CD14-positive monocyte (primary cell): ENCODE measurements around the gene FCHO2. TPM values are rescaled to one million over a fixed set of nuclear protein-coding genes. Genes with fewer than 3 reads are reported as not detected.

Experiments used
- DNase-seq, 3 donors: peaks; one replicate each; pipeline ENCODE4 v3.0.0-alpha.2; 2011 to 2022
- H2AFZ ChIP-seq: 2 replicates; pipeline ENCODE4 v1.6.0; 2012; ENCODE audit warnings: mild to moderate bottlenecking, low read depth, low read length, inconsistent platforms; ENCODE audit not compliant: insufficient read depth, poor library complexity, severe bottlenecking
- H3K27ac ChIP-seq, 2 donors: 1 replicate in 1 of 2; 2 replicates in 1 of 2; pipeline ENCODE4 v1.5.1; 2012 to 2013; ENCODE audit warnings: low read length in 2 of 2, control low read depth in 1 of 2, inconsistent platforms in 1 of 2, low read depth in 1 of 2, mild to moderate bottlenecking in 1 of 2
- H3K27me3 ChIP-seq, 2 donors: one replicate each; pipeline versions ENCODE4 v1.6.0 to v1.6.1; 2011 to 2013; ENCODE audit warnings: low read length in 2 of 2; ENCODE audit not compliant: control insufficient read depth in 2 of 2, insufficient read depth in 2 of 2
- H3K36me3 ChIP-seq, 2 donors: replicated peaks in 1 of 2; 1 replicate in 1 of 2; 2 replicates in 1 of 2; pipeline versions ENCODE4 v1.5.1 to v1.6.1; 2012 to 2013; ENCODE audit warnings: low read length in 2 of 2, control low read depth in 1 of 2, inconsistent platforms in 1 of 2, mild to moderate bottlenecking in 1 of 2; ENCODE audit not compliant: insufficient read depth in 2 of 2, control insufficient read depth in 1 of 2
- H3K4me1 ChIP-seq, 2 donors: 1 replicate in 1 of 2; 2 replicates in 1 of 2; pipeline versions ENCODE4 v1.5.1 to v1.6.1; 2012 to 2013; ENCODE audit warnings: low read length in 2 of 2, control low read depth in 1 of 2, inconsistent platforms in 1 of 2, mild to moderate bottlenecking in 1 of 2, moderate library complexity in 1 of 2; ENCODE audit not compliant: insufficient read depth in 2 of 2, control insufficient read depth in 1 of 2
- H3K4me2 ChIP-seq: replicated peaks from 2 replicates; pipeline ENCODE3; 2012; ENCODE audit warnings: low read length, moderate library complexity, mild to moderate bottlenecking; ENCODE audit not compliant: poor library complexity, severe bottlenecking; ENCODE audit errors: extremely low read depth
- H3K4me3 ChIP-seq, 3 experiments: fragments of 200-600 bp in 1 of 3; sonication (generic) in 1 of 3; replicated peaks in 1 of 3; 1 replicate in 2 of 3; 2 replicates in 1 of 3; pipeline ENCODE4 v1.5.1; 2011 to 2013; ENCODE audit warnings: low read length in 3 of 3, mild to moderate bottlenecking in 3 of 3, control low read depth in 2 of 3, low read depth in 2 of 3, inconsistent platforms in 1 of 3, moderate library complexity in 1 of 3
- H3K79me2 ChIP-seq: 2 replicates; pipeline ENCODE4 v1.6.0; 2012; ENCODE audit warnings: mild to moderate bottlenecking, control low read depth, inconsistent platforms, low read length, moderate library complexity; ENCODE audit not compliant: insufficient read depth
- H3K9ac ChIP-seq: 2 replicates; pipeline ENCODE4 v1.6.0; 2017; ENCODE audit warnings: low read length, mild to moderate bottlenecking; ENCODE audit not compliant: insufficient read depth, poor library complexity, severe bottlenecking
- H3K9me3 ChIP-seq, 2 donors: replicated peaks in 1 of 2; 1 replicate in 1 of 2; 2 replicates in 1 of 2; pipeline versions ENCODE4 v1.5.1 to v1.6.1; 2012 to 2013; ENCODE audit warnings: low read length in 2 of 2, control low read depth in 1 of 2; ENCODE audit not compliant: control insufficient read depth in 1 of 2, insufficient read depth in 1 of 2
- H4K20me1 ChIP-seq: 2 replicates; pipeline ENCODE4 v1.6.0; 2012; ENCODE audit warnings: mild to moderate bottlenecking, low read length, control low read depth, moderate library complexity; ENCODE audit not compliant: insufficient read depth
- H3K27ac Mint-ChIP-seq, 7 donors: one replicate each; pipeline ENCODE4 v1.8.0; 2020; ENCODE audit warnings: mild to moderate bottlenecking in 7 of 7, mixed read lengths in 7 of 7, moderate library complexity in 6 of 7, inconsistent platforms in 2 of 7
- H3K27me3 Mint-ChIP-seq, 3 donors: one replicate each; pipeline ENCODE4 v1.8.0; 2021 to 2022; ENCODE audit warnings: low read depth in 3 of 3, mild to moderate bottlenecking in 3 of 3, mixed read lengths in 3 of 3, moderate library complexity in 3 of 3, inconsistent platforms in 1 of 3
- H3K36me3 Mint-ChIP-seq, 2 donors: one replicate each; pipeline ENCODE4 v1.8.0; 2020; ENCODE audit warnings: mixed read lengths in 2 of 2, inconsistent platforms in 1 of 2, mild to moderate bottlenecking in 1 of 2
- H3K4me1 Mint-ChIP-seq: one replicate; pipeline ENCODE4 v1.8.0; 2020; ENCODE audit warnings: mild to moderate bottlenecking, mixed read lengths
- H3K4me3 Mint-ChIP-seq, 2 donors: one replicate each; pipeline ENCODE4 v1.8.0; 2020; ENCODE audit warnings: mild to moderate bottlenecking in 2 of 2, mixed read lengths in 2 of 2, moderate library complexity in 1 of 2
- H3K9me3 Mint-ChIP-seq, 7 donors: one replicate each; pipeline ENCODE4 v1.8.0; 2020 to 2022; ENCODE audit warnings: mixed read lengths in 7 of 7, mild to moderate bottlenecking in 6 of 7, moderate library complexity in 6 of 7, inconsistent platforms in 2 of 7
- WGBS: methylation state at CpG from one replicate; pipeline ENCODE4 v1.1.5; 2013; ENCODE audit warnings: missing lambda C conversion rate; ENCODE audit not compliant: insufficient coverage; 5-methylcytosine and 5-hydroxymethylcytosine counted together
- intact Hi-C, 2 donors: fragments of 100-400 bp; cut with micrococcal nuclease; formaldehyde crosslinking; loops; one replicate each; pipeline versions ENCODE4 v1.15.0 to v1.15.1; 2023
- polyA plus RNA-seq, 3 donors: library from polyadenylated mRNA; depleted of rRNA in 1 of 3; unstranded in 2 of 3; stranded (reverse) in 1 of 3; fragments of 300-500 nt in 2 of 3; fragments of >200 nt in 1 of 3; fragmentation: Illumina TruSeq in 2 of 3; gene quantifications; 1 replicate in 2 of 3; 2 replicates in 1 of 3; pipeline ENCODE4 v1.2.3, GENCODE V29; 2012 to 2021
- TF ChIP-seq, protein P1 (sequence below): fragments of 200-600 bp; IDR thresholded peaks from one replicate; pipeline ENCODE4 v1.8.0; 2022; ENCODE audit warnings: antibody characterized with exemption, mild to moderate bottlenecking

The FCHO2 gene
- polyA plus RNA-seq, 3 donors, result 8.3 to 10.1 (median 9.9) TPM

DNA sequence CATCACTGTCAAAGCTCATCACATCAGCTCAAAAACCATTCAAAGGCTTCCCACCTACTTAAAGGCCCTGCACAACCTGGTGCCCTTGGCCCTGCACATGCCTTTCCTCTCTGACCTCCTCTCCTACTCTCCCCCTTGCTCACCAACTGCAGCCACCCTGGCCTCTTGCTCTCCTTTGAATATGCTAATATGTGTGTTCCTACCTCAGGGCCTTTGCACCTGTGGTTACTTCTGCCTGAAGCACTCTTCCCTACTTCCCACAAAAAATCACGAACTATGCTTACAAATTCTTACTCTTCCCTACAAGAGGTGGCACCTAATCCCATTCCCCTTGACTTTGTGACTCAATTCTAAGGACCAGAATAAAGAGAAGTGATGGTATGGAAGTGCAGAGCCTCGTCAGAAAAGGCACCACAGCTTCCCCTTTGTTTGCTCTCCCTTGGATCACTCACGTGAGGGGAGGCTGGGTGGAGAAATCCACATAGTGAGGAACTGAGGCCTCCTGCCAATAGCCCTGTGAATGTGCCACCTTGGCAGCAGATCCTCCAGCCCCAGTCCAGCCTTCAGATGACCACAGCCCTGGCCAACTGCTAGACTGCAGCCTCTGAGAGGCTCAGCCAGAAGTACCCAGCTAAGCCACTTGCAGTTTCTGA, 161.4 kb downstream of the FCHO2 start:
- H3K4me3 Mint-ChIP-seq, result peak overlapping the region in 1 of 2 donors; percentile 36
- no peak overlapping the region for H2AFZ ChIP-seq
- H3K27ac Mint-ChIP-seq, result no peak overlapping the region
- peaks cover 63 to 82% (median 71%) of the 10 kb centered on the region in 3 donors for H3K27me3 Mint-ChIP-seq
- H3K4me1 Mint-ChIP-seq, result peaks cover 5% of the 10 kb centered on the region
- no peaks in the 10 kb centered on the region for H3K36me3 ChIP-seq
- H3K79me2 ChIP-seq, result no peaks in the 10 kb centered on the region
- H3K9me3 ChIP-seq, result peaks cover 0 to 12% of the 10 kb centered on the region in 2 donors
- no peaks in the 10 kb centered on the region for H4K20me1 ChIP-seq
- DNase-seq, result peak in 1 of 3 donors; percentile 8
- intact Hi-C loops, result no loop called here
- H3K27ac ChIP-seq, result no peak overlapping the region
- H3K4me1 ChIP-seq, result no peaks in the 10 kb centered on the region
- no peak overlapping the region for H3K9ac ChIP-seq
- H3K36me3 Mint-ChIP-seq, result peaks cover 0 to 3% of the 10 kb centered on the region in 2 donors
- TF ChIP-seq, protein P1, sequence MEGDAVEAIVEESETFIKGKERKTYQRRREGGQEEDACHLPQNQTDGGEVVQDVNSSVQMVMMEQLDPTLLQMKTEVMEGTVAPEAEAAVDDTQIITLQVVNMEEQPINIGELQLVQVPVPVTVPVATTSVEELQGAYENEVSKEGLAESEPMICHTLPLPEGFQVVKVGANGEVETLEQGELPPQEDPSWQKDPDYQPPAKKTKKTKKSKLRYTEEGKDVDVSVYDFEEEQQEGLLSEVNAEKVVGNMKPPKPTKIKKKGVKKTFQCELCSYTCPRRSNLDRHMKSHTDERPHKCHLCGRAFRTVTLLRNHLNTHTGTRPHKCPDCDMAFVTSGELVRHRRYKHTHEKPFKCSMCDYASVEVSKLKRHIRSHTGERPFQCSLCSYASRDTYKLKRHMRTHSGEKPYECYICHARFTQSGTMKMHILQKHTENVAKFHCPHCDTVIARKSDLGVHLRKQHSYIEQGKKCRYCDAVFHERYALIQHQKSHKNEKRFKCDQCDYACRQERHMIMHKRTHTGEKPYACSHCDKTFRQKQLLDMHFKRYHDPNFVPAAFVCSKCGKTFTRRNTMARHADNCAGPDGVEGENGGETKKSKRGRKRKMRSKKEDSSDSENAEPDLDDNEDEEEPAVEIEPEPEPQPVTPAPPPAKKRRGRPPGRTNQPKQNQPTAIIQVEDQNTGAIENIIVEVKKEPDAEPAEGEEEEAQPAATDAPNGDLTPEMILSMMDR, result no peak
- no peak overlapping the region for H3K4me2 ChIP-seq
- 0% methylated on average over 2 of the region's 3 CpGs for WGBS
- H3K4me3 ChIP-seq, result no peak overlapping the region
- peaks cover 4 to 16% (median 8%) of the 10 kb centered on the region in 7 donors for H3K9me3 Mint-ChIP-seq
- H3K27me3 ChIP-seq, result peaks cover 51 to 74% of the 10 kb centered on the region in 2 donors

DNA sequence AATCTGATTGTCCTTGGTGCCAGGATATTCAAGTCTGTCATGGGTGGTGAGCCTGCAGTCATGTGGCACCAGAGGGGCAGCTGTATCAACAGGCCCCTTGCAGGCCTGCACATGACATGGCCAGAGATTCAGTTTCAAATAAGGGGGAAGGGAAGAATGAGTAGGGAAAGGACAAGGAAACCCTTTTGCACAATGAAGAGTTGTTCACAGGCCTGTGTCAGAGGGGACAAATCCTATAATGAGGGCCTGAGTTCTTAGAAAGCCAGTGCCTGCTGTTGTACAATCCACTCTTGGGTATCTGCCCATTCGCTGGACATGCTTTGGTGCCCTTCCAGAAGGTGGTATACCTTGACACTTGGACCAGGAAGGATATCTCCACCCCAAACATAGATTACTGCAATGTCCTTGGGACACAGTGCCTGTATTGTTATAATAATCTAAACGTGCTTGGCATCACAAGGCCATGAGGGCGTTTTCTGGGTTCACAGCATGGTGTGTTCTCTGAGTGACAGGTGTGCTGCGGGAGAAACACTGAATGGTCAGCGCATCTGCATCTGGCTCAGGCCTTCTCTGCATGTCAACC, 162.6 kb downstream of the FCHO2 start:
- Mint-ChIP-seq H3K4me3 (peak overlapping the region in 1 of 2 donors; percentile 81), H3K36me3 (peaks cover 0 to 3% of the 10 kb centered on the region in 2 donors), H3K9me3 (peaks cover 0 to 10% (median 2%) of the 10 kb centered on the region in 7 donors), H3K27ac (no peak overlapping the region), H3K4me1 (peaks cover 6% of the 10 kb centered on the region), H3K27me3 (peaks cover 64 to 88% (median 73%) of the 10 kb centered on the region in 3 donors)
- Histone ChIP-seq H3K4me1 (no peaks in the 10 kb centered on the region), H3K4me3 (no peak overlapping the region), H3K9ac (no peak overlapping the region), H3K9me3 (peaks cover 0 to 12% of the 10 kb centered on the region in 2 donors), H3K79me2 (no peaks in the 10 kb centered on the region), H3K27ac (no peak overlapping the region), H4K20me1 (no peaks in the 10 kb centered on the region), H3K4me2 (no peak overlapping the region), H3K36me3 (no peaks in the 10 kb centered on the region), H2AFZ (no peak overlapping the region), H3K27me3 (peaks cover 50 to 80% of the 10 kb centered on the region in 2 donors)
- TF ChIP-seq, protein P1, result no peak
- WGBS, result 87% methylated on average over 4 of the region's 5 CpGs
- intact Hi-C loops, result no loop called here
- no peak for DNase-seq
